WERI-Rb-1 (cell line): ENCODE data around the gene ADARB1.

Source experiments
- DNase-seq: peaks from one replicate; pipeline ENCODE4 v3.0.0-alpha.2; 2020
- H3K27ac ChIP-seq: fragments of 250-450 bp; sonication (Bioruptor Pico); 2 replicates; pipeline ENCODE4 v1.5.1; 2020; ENCODE audit warnings: mild to moderate bottlenecking, moderate library complexity
- H3K27me3 ChIP-seq: fragments of 250-450 bp; sonication (Bioruptor Pico); 2 replicates; pipeline ENCODE4 v1.5.1; 2021; ENCODE audit warnings: mild to moderate bottlenecking, low read depth, moderate library complexity; ENCODE audit not compliant: insufficient read depth, severe bottlenecking
- H3K36me3 ChIP-seq: fragments of 250-450 bp; sonication (Bioruptor Pico); 2 replicates; pipeline ENCODE4 v1.5.1; 2020; ENCODE audit warnings: mild to moderate bottlenecking, moderate library complexity
- H3K4me3 ChIP-seq: 2 replicates; pipeline ENCODE4 v1.5.1; 2011; ENCODE audit warnings: low read depth, mild to moderate bottlenecking, control low read depth, low read length
- H3K9me3 ChIP-seq: fragments of 250-450 bp; sonication (Bioruptor Pico); 2 replicates; pipeline ENCODE4 v1.5.1; 2021; ENCODE audit warnings: mild to moderate bottlenecking, moderate library complexity; ENCODE audit not compliant: severe bottlenecking
- TF ChIP-seq, protein P1 (sequence below): IDR thresholded peaks from 2 replicates; pipeline ENCODE4 v1.5.1; 2011; ENCODE audit warnings: low read depth, mild to moderate bottlenecking, control low read depth, inconsistent platforms, low read length

ADARB1 gene

GRCh38 chr21:45260191-45260825, 185.9 kb downstream of the ADARB1 start:
- Histone ChIP-seq H3K9me3 (no peaks in the 10 kb centered on the region), H3K27ac (no peak overlapping the region), H3K4me3 (no peak overlapping the region), H3K27me3 (no peaks in the 10 kb centered on the region), H3K36me3 (peaks cover 30% of the 10 kb centered on the region)
- no peak for DNase-seq
- TF ChIP-seq, protein P1, sequence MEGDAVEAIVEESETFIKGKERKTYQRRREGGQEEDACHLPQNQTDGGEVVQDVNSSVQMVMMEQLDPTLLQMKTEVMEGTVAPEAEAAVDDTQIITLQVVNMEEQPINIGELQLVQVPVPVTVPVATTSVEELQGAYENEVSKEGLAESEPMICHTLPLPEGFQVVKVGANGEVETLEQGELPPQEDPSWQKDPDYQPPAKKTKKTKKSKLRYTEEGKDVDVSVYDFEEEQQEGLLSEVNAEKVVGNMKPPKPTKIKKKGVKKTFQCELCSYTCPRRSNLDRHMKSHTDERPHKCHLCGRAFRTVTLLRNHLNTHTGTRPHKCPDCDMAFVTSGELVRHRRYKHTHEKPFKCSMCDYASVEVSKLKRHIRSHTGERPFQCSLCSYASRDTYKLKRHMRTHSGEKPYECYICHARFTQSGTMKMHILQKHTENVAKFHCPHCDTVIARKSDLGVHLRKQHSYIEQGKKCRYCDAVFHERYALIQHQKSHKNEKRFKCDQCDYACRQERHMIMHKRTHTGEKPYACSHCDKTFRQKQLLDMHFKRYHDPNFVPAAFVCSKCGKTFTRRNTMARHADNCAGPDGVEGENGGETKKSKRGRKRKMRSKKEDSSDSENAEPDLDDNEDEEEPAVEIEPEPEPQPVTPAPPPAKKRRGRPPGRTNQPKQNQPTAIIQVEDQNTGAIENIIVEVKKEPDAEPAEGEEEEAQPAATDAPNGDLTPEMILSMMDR, result no peak

- Histone ChIP-seq H3K27ac (no peak overlapping the region), H3K36me3 (peaks cover 38% of the 10 kb centered on the region), H3K9me3 (no peaks in the 10 kb centered on the region), H3K4me3 (no peak overlapping the region), H3K27me3 (no peaks in the 10 kb centered on the region)
- TF ChIP-seq, protein P1, result no peak
- no peak for DNase-seq
Observed at GRCh38 chr21:45261093-45261492, 186.7 kb downstream of the ADARB1 start.

- H3K4me3 ChIP-seq, result no peak overlapping the region
- TF ChIP-seq, protein P1, result no peak
Observed at GRCh38 chr21:45262041-45262581, 187.7 kb downstream of the ADARB1 start.

GRCh38 chr21:45262616-45263015, 188.2 kb downstream of the ADARB1 start:
- no peaks in the 10 kb centered on the region for H3K9me3 ChIP-seq
- peaks cover 52% of the 10 kb centered on the region for H3K36me3 ChIP-seq
- H3K27me3 ChIP-seq, result no peaks in the 10 kb centered on the region
- DNase-seq, result peak; percentile 5
- TF ChIP-seq, protein P1, result no peak
- no peak overlapping the region for H3K27ac ChIP-seq
- no peak overlapping the region for H3K4me3 ChIP-seq

More at GRCh38 chr21:45262041-45262581, 187.7 kb downstream of the ADARB1 start:
- Histone ChIP-seq H3K36me3 (peaks cover 47% of the 10 kb centered on the region), H3K27me3 (no peaks in the 10 kb centered on the region), H3K9me3 (no peaks in the 10 kb centered on the region), H3K27ac (no peak overlapping the region)
- DNase-seq, result no peak

DNA sequence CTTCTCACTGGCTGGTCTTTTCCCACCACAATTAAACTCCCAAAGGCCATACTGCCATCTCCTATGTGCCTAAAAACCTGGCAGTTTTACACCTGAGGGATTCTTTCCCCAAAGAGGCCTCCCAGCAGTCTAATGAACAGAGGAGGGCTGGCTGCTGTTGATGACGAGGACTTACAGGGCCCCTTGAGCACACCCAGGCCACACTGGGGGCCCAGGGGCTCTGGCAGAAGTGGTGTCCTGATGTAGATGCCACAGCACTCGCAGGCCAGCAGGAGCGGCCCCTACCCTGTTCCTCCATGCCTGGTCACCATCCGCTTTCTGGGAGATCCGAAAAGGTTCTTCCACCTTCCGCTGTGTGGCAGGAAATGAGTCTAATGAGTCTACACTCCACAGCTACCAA, 189.2 kb downstream of the ADARB1 start:
- Histone ChIP-seq H3K27ac (no peak overlapping the region), H3K4me3 (no peak overlapping the region), H3K27me3 (no peaks in the 10 kb centered on the region), H3K36me3 (peaks cover 56% of the 10 kb centered on the region), H3K9me3 (no peaks in the 10 kb centered on the region)
- TF ChIP-seq, protein P1, result no peak
- DNase-seq, result no peak
